Measurements from ENCODE around the gene PCDH11Y.
"Not testable (repeated sequence)": the region's sequence is repeated elsewhere in the genome, so short reads cannot be mapped to it uniquely, and the experiment has no call there.

DNA sequence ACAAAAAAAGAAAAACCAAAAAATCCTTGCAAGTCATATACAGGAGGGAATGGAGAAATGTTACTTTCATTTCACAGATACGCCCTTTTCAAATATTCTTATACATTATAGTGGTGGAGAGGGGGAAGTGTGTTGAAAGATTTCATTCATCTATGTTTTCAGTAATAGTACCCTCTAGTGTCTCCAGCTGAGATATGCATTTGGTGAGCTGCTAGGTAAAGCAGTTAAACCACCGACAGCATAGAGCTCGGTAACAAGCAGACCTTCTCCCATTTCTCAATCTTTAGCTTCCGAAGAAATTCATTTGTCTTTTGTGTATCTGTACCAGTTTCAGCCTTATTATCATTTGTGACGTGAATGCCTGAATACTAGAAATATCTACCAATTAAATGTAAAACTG is 5.2 kb upstream of the PCDH11Y start:
- TF ChIP-seq, protein P1, sequence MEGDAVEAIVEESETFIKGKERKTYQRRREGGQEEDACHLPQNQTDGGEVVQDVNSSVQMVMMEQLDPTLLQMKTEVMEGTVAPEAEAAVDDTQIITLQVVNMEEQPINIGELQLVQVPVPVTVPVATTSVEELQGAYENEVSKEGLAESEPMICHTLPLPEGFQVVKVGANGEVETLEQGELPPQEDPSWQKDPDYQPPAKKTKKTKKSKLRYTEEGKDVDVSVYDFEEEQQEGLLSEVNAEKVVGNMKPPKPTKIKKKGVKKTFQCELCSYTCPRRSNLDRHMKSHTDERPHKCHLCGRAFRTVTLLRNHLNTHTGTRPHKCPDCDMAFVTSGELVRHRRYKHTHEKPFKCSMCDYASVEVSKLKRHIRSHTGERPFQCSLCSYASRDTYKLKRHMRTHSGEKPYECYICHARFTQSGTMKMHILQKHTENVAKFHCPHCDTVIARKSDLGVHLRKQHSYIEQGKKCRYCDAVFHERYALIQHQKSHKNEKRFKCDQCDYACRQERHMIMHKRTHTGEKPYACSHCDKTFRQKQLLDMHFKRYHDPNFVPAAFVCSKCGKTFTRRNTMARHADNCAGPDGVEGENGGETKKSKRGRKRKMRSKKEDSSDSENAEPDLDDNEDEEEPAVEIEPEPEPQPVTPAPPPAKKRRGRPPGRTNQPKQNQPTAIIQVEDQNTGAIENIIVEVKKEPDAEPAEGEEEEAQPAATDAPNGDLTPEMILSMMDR (IDR thresholded peaks at IDR 0.05; ENCODE audit: insufficient read depth, low read depth, low read length): not testable (repeated sequence)
- TF ChIP-seq EZH2 (IDR thresholded peaks at IDR 0.05; ENCODE audit: insufficient read depth, low read length): not testable (repeated sequence)

All from astrocyte (in vitro differentiated cells and primary cell).